HS-5 (cell line): Measurements from ENCODE around the gene TOX2.

ENCODE experiments used
- DNase-seq: peaks from one replicate; pipeline ENCODE4 v3.0.0-alpha.2; 2012; ENCODE audit warnings: low read depth

Gene TOX2

DNA sequence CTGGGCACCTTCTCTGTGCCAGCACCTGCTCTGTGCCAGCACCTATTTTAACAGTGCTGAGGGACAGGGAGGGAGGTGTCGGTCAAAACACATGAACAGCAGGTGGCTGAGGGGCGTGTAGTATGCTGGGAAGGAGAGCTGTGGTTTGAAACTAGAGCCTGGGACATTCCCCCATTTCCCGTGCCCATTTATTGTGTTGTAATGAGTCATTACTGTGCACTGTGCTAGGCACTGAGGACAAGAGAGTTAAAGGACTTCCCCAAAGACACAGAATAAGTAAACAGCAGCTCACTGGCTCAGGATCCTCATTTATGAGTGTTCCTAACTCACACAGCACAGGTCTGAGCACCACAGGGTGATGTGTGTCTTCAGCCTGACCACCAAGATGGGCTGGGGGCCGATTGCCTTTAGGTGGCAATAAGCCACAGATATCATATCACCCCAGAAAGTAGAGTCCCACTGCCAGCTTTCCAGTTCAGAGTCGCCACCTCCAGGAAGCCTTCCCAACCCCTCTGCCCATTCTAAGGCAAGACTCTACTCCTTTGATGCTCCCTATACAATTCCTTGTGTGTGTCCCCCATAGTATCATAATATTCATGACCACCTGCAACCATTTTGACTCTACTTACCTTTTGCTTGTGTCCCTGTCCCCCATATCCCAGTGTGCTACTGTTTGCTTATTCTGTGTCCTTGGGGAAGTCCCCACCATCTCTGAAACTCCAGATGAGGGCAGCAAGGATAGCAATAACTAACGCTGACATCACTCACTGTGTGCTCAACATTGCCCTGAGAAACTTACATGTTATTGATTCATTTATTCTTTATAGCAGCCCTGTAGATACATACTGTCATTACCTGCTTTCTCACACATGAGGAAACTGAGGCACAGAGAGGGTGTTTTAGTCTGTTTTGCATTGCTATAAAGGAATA lies 87.3 kb downstream of the TOX2 start:
- no peak for DNase-seq

DNA sequence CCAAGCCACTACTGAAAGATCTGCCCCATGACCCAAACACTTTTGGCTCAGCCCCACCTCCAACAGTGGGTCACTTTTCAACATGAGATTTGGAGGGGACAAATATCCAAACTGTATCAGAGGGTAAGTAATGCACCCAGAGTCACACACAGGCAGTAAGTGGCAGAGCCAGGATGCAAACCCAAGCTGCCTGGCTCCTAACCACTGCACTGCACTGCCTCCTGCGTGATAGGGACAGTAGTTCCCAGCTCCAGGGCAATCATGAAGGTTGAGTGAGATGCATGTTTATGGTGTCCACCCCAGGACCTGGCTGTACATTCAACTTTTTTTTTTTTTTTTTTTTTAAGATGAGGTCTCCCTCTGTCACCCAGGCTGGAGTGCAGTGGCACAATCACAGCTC lies 88.2 kb downstream of the TOX2 start:
- DNase-seq: no peak

DNA sequence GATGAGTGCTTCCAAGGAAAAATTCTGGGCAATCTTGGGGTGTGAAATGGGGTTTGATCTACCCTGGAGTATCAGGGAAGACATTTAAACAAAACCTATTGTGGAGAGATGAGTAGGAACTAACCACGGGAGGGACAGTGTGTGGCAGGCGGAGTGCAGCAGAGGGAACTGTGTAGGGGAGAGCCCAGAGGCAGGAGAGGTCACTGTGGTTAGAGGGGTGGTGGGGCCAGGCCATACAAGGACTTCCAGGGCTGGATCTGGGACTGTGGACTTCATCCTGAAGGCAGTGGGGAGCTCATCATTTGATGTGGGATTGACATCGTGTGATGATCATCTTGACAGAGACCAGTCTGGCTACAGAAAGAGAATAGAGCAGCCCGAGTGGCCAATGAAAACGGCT lies 89.0 kb downstream of the TOX2 start:
- DNase-seq: no peak

DNA sequence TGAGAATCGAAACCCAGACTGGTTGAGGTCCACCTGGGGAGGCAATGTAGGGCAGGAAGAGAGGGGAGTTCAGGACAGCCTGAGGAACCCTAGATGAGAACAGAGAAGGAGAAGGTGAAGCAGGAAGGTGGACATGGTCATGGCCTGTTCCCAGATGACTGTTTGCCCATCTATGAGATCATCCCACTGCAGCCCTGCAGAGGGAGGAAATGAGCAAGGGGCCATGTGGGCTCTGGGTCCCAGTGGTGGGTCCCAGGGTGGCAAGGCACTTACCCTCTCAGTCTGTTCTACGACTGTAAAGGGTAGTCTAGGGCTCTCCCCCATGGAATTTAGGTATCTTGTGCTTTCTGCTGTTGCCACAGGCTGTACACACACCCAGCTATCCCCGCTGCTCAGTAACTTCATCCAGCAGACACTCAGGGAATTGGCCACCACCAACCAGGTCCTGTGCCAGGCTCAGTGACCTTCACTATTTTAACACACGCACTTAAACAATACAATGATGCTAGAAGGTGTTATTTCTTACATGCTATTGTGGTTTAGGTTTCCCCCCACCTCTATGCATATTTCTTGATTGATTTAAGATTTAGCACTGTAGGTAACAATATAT lies 89.8 kb downstream of the TOX2 start:
- DNase-seq: no peak

DNA sequence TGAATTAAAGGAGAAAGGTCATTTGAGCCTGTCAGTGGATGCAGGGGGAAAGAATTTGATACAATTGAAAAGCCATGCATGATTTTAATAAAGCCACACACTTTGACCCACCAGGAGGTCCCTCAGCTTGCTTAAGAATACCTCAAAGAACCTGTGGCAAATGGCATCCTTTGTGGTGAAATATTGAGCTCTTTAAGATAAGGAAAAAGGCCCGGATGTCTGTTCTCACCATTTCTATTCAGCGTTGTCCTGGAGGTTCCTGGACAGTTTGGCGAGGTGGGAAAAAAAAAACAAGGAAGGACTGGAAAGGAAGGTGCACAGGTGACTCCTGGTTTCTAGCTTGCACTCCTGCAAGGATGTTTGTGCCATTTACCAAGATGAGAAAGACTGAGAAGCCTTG lies 91.0 kb downstream of the TOX2 start:
- no peak for DNase-seq

DNA sequence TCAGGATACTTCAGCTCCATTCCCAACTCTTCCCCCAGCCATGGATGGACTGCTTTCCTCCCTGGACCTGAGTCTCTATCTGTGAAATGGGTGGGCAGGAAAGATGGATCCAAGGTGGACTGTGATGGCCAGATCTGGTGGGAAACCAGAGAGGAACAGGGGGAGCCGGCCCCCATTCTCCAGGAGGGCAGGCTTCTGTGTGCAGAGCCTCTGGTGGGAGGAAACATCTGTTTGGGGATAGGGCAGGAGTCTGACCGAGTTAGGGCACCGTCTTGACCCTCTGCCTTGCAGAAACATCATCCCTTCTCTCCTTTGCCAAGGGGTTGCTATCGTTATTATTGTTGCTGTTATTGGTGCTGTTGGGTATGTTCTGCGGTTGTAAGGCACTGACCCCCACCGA lies 91.5 kb downstream of the TOX2 start:
- DNase-seq: no peak

DNA sequence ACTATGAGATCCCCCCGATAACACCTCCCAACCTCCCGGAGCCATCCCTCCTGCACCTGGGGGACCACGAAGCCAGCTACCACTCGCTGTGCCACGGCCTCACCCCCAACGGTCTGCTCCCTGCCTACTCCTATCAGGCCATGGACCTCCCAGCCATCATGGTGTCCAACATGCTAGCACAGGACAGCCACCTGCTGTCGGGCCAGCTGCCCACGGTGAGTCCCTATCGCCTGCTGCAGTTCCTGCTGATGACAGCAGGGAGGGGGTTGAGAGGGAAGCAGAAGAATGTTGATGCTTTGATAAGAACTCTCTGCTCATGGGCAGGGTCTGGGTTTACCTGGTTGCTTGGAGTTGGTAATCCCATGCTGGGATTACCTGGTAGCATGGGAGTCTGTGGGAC lies 91.9 kb downstream of the TOX2 start:
- no peak for DNase-seq

DNA sequence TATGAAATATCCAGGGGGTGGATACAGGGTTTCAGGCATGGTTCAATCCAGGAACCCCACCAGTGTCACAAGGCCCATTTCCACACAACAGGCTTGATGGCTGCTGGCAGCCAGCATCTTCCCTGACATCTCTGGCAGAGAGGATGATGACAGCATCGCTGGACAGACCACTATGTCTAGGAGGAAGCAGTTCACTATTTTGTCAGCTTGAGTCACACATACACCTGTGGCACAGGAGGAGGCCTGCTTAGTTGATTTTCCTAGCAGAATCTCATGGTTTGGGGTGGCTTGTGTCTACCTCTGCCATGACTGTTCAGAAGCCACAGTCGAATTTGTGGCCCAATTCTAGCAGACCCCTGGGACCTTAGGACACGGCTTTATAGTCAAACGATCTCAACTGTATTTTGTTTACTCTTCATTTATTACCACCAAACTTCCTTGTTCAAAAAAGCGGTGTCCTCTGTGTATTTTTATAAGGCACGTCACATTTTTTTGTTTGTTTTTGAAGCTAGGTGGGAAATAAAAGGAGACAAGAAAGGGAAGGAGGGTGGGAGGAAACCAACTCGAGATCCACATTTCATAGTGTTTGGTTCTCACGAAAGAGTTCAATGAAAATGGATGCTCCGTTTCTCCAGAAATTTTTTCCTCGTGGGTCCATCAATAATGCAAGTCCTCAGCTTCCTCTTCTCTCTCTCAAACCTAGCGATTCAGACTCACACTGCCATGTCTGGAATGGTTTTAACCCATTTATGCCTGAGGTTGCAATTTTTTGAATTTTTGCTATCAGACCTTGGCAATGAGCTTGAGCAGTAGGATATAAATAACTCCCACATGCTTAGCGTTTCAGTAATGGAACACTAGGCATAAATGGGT lies 94.4 kb downstream of the TOX2 start:
- no peak for DNase-seq

DNA sequence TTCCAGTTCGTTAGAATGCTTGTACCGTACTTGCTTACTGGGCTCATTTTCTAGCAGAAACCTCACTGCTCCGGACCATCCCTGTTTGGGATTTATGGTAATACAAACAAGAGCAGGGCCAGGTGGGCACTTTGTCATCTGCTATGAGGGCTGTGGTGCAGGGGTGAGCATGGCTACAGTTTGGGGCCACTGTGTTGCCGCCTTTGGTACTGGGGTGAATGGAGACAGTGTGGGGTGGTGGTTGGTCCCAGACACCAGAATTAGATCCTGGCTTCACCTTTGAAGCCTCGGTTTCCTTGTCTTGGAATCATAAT lies 95.0 kb downstream of the TOX2 start:
- DNase-seq: no peak

DNA sequence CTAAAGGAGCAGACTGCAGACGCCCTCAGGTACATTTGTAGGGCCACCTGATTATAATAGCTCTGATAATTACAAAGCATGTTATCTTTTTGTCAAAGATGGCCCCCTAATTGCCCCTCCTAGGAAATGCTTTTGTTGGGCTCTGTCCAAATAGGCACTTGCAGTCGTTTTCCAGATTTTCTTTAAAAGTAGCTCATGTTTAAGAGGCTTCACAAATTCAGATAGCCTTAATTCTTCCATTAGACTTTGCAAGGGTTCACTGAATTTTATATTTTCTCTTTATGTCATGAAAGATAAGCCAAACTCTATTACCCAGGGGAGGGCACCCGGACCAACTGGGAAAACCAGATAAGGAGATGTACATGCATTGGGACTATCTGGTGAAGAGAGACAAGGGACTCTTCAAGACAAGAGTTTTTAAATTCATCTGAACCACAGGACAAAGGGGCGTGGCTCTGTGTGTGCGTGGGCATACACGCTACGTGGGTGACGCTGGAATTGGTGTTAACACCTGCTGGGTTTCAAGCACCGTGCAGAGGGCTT lies 95.6 kb downstream of the TOX2 start:
- DNase-seq: no peak

DNA sequence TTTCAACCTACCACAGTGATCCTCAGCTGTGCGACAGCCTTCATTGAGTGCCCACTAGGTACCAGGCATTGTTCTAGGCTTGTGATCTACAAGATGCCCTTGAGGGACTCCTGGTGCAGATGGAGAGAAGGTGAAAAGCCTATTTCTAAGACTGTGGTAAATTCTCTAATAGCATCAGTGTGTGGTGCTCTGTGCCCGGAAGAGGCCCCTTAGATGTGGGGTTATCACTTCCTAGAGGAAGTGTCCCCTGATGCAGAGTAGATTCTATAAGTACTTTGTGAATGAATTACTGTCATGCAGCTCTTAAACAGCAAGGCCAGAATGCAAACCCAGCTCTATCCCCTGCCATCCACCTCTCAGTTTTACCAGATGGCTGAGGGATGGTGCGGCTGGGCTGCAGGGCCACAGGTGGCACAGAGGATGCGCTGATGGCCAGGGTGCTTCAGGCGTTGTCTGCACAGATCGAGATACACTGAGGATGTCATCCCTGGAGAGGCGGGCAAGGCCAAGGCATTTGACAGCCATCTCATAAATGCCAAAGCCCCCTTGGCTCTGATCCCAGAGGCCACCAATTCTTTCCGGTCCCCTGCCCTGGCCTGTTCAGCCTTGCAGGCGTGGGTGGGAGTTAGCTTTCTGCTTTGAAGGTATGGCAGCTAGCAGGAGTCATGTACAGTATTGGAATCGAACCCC lies 96.7 kb downstream of the TOX2 start:
- DNase-seq: no peak

DNA sequence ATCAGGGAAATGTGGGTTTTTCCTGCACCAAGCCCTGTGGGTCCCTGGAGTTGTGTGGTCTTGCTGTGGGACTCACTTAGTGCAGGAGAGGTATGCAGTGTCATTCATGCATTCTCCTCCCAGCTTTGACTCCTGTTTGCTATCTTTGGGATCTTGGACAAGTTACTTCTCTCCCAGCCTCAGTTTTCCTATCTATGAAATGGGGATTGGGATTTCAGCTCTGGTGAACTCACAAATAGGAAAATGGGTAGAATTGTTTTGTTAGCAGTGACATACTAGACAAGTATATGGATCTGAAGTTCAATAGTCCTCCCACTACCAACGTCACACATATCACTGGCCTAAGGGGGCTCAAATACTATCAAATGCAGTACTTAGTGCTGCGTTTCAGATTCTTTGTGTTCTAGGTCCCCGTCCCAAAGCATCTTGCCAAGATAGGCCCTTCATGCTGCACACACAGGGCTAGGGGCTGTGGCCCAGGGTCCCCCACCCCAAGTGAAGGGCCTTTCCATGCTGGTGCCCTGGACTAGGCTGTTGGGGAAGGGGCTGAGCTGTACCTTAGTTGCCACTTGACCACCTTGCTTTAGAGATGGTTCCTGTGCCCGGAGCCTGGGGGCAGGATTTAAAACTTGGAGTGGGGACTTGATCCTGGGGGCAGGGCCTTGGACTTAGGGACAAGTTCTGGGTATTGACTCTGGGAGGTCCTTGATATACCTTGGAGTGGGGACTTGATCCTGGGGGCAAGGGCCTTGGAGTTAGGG lies 98.0 kb downstream of the TOX2 start:
- no peak for DNase-seq

DNA sequence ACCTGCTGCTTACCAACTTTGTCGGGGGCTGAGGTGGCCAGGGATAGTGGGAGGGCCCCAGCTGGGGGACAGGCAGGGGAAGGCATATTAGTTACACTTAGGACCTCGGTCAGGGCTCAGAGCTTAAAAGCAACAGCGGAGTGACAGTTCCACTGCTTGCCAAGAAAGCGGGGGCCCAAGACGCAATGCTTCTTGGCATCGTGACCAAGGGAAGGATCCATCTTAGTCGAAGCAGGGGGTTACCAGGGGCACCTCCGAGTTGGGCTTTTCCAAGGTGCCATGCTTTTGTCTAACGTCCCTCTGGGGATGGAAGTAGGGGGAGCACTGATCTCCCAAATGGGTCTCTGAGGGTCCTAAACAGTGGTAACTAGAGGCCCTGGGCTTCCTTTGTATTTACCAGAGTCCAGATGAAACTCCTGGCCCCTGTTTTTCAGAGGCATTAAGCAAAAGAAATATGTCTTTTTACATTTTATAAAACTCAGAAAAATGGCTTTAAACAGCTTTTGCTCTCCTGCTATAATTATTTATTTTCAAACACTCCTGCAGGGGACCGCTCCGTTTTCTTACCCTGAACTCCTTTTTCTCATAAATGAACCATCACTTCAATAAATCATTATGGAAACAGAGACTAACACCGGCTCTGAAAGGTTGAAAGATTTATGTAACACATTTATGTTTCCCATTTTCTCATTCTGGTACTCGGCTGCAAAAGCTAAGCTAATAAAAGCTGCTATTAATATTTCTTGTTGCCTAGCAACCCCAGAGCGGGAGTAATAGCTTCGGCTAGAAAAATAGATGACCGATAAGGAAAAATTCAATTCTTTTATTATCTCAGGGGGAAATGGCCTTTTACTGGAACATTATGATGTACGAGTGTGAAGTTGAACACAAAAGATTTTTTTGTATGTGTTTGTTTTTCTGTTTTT lies 100.4 kb downstream of the TOX2 start:
- DNase-seq: no peak

DNA sequence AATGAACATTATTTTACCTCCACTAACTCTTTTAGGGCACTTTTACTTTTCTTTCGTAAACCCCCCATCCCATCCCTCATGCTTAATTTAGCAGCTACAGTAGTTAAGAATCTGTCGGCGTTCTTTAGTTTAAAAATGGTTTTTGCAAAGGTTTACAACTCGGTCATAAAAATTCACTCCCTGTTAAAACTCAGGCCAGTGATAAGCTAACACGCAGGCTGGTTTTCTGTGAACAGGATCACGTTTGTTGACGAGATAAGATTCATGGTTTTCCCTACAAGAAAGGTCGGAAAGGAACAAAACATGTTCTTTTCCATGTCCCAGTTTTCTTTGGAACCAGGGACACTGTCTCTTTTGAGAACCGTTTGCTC lies 101.1 kb downstream of the TOX2 start:
- DNase-seq: no peak

DNA sequence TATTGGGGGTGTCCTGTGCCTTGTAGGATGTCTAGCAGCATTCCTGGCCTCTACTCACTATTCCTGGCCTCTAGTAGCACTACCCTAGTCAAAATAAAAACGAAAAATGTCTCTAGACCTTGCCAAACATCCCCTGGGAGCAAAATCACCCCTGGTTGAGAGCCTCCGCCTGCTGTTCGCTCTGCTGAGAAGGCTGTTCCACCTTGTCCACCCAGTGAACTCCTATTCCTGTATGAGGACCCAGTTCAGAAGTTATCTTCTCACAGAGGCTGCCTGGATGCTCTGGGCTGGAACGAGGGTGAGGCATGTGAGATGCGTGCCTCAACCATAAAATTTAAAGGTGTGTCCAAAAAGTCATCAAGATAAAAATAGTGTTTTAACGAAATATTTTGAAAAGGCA lies 101.9 kb downstream of the TOX2 start:
- no peak for DNase-seq

DNA sequence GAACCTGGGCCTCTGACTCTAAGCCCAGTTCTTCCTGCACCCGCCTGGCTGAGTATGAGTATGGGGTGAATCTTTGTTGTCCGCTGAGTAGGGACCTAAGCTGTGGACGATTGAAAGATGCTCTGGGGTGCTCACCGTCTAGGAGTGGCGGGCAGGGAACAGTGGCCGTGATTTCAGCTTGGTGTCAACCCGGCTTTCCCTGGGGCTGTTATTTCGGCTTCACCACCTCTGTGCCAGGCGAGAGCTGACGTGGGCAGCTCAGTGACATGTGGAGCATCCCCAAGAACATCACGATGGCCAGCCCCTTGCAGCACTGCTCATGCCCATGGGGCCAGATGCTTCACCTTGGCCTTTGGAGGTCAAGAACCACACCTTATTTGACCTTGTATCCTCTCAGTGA lies 102.6 kb downstream of the TOX2 start:
- no peak for DNase-seq

DNA sequence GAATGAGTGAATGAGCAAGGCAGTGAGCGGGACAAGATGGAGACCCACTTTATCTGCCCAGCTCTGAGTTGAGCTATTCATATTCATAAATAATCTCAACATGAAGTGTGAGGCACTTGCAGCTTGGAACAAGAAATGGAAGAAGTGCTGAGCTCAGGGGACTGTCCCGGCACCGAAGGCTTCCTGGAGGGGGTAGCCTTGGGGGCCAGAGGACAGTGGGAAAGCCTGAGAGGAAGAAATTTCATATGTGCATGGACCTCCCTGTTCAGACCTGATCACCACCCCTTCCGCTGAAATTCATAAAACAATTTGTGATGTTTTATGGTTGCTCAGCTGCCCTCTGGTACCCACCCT lies 103.2 kb downstream of the TOX2 start:
- no peak for DNase-seq

DNA sequence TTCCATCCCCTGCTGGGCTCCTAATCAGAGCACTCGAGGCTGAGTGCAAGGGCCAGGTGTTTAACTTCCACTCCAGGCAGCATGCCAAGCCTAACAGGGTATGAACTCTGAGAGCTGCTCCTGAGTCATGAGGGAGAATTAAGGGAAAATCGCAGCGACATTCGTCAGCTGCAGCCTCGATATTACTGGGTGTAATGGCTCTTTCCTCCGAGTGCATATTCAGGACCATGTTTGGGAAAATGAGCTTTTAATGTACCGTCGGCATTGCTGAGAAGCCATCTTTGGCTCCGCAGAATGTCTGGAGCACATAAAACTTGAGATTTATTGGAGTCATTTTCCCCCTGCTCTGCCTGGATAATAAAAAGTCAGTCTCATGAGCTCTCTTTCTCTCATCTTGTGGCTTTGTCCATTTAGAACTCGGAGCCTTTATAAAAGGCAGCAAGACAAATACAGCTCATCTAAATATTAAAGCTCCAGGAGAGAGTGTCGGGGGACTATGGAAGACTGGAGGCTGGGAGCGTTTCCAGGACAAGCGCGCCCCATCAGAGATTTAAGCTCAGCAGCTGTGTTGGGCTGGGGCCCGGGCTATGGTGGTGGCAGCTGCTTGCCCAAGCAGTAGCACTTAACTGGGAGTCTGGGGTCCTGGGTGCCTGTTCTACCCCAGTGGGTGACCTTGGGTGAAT lies 103.7 kb downstream of the TOX2 start:
- DNase-seq: no peak

DNA sequence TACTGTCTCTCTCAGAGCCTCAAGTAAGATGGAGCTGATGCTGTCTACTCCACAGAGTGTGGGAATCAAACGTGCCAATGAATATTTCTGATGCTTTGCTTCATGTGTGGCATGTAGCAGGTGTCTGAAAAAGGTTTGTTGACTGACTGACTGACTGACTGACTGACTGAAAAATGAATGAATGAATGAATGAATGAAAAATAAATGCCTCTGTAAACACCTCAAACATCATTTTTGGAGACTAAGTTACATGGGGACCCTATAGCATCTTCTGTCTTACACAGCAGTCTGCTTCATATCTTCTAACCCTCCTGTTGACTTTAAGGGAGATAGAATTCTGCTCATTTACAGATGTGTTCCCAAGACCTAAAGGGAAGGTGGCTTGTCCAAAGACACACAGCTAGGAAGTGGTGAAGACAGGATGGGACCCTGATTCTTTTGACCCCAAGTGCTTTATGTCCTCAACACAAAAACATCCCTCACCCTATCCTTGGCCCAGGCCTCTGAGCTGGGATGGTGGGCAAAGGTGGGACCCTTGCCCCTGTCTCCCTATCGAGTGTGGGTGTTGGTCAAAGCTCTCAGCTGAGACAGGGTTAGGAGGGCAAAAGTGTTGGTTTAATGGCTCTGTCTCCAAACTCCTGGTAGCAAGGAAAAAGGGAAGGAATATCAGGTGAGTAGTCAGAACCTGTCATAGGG lies 104.4 kb downstream of the TOX2 start:
- DNase-seq: no peak
